ENCODE data around the gene CLIP2.
A peak's percentile ranks its signal among the peaks of the same experiment; 100 is the strongest.

Gene CLIP2

GRCh38 chr7:74293577-74293908, 4.3 kb downstream of the CLIP2 start:
- in situ Hi-C loops (cut with HindIII; ENCODE audit: low pct_unique_long_range_greater_than_20kb, low sequenced_read_pairs) = no loop called here
- DNase-seq (ENCODE audit: low read depth in 1 of 2, low spot score in 1 of 2) = no peak
- no peak for TF ChIP-seq JUND (IDR thresholded peaks at IDR 0.05; ENCODE audit: low read depth)

GRCh38 chr7:74294191-74294998, 5.2 kb downstream of the CLIP2 start:
- in situ Hi-C loops (cut with HindIII; ENCODE audit: low pct_unique_long_range_greater_than_20kb, low sequenced_read_pairs) = no loop called here
- DNase-seq (ENCODE audit: low read depth in 1 of 2, low spot score in 1 of 2) = no peak
- TF ChIP-seq JUND (IDR thresholded peaks at IDR 0.05; ENCODE audit: low read depth) = no peak

- TF ChIP-seq JUND (IDR thresholded peaks at IDR 0.05; ENCODE audit: low read depth) = no peak
- peak in 1 of 2 experiments; percentile 52 for DNase-seq (ENCODE audit: low read depth in 1 of 2, low spot score in 1 of 2)
- in situ Hi-C loops (cut with HindIII; ENCODE audit: low pct_unique_long_range_greater_than_20kb, low sequenced_read_pairs) = no loop called here
Measured at GRCh38 chr7:74297516-74298233, 8.5 kb downstream of the CLIP2 start.

GRCh38 chr7:74299401-74299800, 10.2 kb downstream of the CLIP2 start:
- no peak for DNase-seq (ENCODE audit: low read depth in 1 of 2, low spot score in 1 of 2)
- in situ Hi-C loops (cut with HindIII; ENCODE audit: low pct_unique_long_range_greater_than_20kb, low sequenced_read_pairs) = no loop called here
- TF ChIP-seq JUND (IDR thresholded peaks at IDR 0.05; ENCODE audit: low read depth) = no peak

- DNase-seq (ENCODE audit: low read depth in 1 of 2, low spot score in 1 of 2) = no peak
- no peak for TF ChIP-seq JUND (IDR thresholded peaks at IDR 0.05; ENCODE audit: low read depth)
- in situ Hi-C loops (cut with HindIII; ENCODE audit: low pct_unique_long_range_greater_than_20kb, low sequenced_read_pairs) = no loop called here
Measured at GRCh38 chr7:74300926-74301325, 11.7 kb downstream of the CLIP2 start.

GRCh38 chr7:74302745-74303221, 13.6 kb downstream of the CLIP2 start:
- in situ Hi-C loops (cut with HindIII; ENCODE audit: low pct_unique_long_range_greater_than_20kb, low sequenced_read_pairs) = no loop called here
- no peak for DNase-seq (ENCODE audit: low read depth in 1 of 2, low spot score in 1 of 2)
- no peak for TF ChIP-seq JUND (IDR thresholded peaks at IDR 0.05; ENCODE audit: low read depth)

- in situ Hi-C loops (cut with HindIII; ENCODE audit: low pct_unique_long_range_greater_than_20kb, low sequenced_read_pairs) = no loop called here
- DNase-seq (ENCODE audit: low read depth in 1 of 2, low spot score in 1 of 2) = no peak
- TF ChIP-seq JUND (IDR thresholded peaks at IDR 0.05; ENCODE audit: low read depth) = no peak
Measured at GRCh38 chr7:74304550-74304949, 15.3 kb downstream of the CLIP2 start.

GRCh38 chr7:74306004-74306729, 17.0 kb downstream of the CLIP2 start:
- no peak for DNase-seq (ENCODE audit: low read depth in 1 of 2, low spot score in 1 of 2)
- in situ Hi-C loops (cut with HindIII; ENCODE audit: low pct_unique_long_range_greater_than_20kb, low sequenced_read_pairs) = no loop called here
- TF ChIP-seq JUND (IDR thresholded peaks at IDR 0.05; ENCODE audit: low read depth) = no peak

GRCh38 chr7:74306730-74307469, 17.7 kb downstream of the CLIP2 start:
- in situ Hi-C loops (cut with HindIII; ENCODE audit: low pct_unique_long_range_greater_than_20kb, low sequenced_read_pairs) = no loop called here
- no peak for DNase-seq (ENCODE audit: low read depth in 1 of 2, low spot score in 1 of 2)
- no peak for TF ChIP-seq JUND (IDR thresholded peaks at IDR 0.05; ENCODE audit: low read depth)

- DNase-seq (ENCODE audit: low read depth in 1 of 2, low spot score in 1 of 2) = no peak
- TF ChIP-seq JUND (IDR thresholded peaks at IDR 0.05; ENCODE audit: low read depth) = no peak
- in situ Hi-C loops (cut with HindIII; ENCODE audit: low pct_unique_long_range_greater_than_20kb, low sequenced_read_pairs) = no loop called here
Measured at GRCh38 chr7:74307738-74308505, 18.7 kb downstream of the CLIP2 start.

GRCh38 chr7:74309181-74309580, 20.0 kb downstream of the CLIP2 start:
- no peak for TF ChIP-seq JUND (IDR thresholded peaks at IDR 0.05; ENCODE audit: low read depth)
- no peak for DNase-seq (ENCODE audit: low read depth in 1 of 2, low spot score in 1 of 2)
- in situ Hi-C loops (cut with HindIII; ENCODE audit: low pct_unique_long_range_greater_than_20kb, low sequenced_read_pairs) = no loop called here
